Measurements from ENCODE around the gene STK25. TPM values are rescaled to one million over a fixed set of nuclear protein-coding genes. Genes with fewer than 3 reads are reported as not detected.

The STK25 gene
- total and polyA plus RNA-seq, 2 experiments from 2014 or later = 125 to 304 TPM

- Histone ChIP-seq H2AFZ (no peak overlapping the region), H3F3A (replicated peaks; ENCODE audit: low read depth) (no peaks in the 10 kb centered on the region), H3K27me3 (ENCODE audit: insufficient read depth) (no peaks in the 10 kb centered on the region), H3K27ac (ENCODE audit: low read depth) (no peak overlapping the region), H3K4me2 (no peak overlapping the region), H3K79me2 (replicated peaks; ENCODE audit: insufficient read depth) (no peaks in the 10 kb centered on the region), H3K4me3 (no peak overlapping the region), H3K9me2 (ENCODE audit: insufficient read depth) (no peaks in the 10 kb centered on the region), H3K4me1 (ENCODE audit: insufficient read depth) (no peaks in the 10 kb centered on the region), H3K36me3 (ENCODE audit: insufficient read depth) (no peaks in the 10 kb centered on the region), H4K20me1 (replicated peaks; ENCODE audit: insufficient read depth) (no peaks in the 10 kb centered on the region)
- no peak overlapping the region for H3K4me3 Mint-ChIP-seq
- no peak for ATAC-seq
- TF ChIP-seq JUNB (IDR thresholded peaks at IDR 0.05; ENCODE audit: unreplicated experiment) (no peak), CTCF (conservative IDR thresholded peaks at IDR 0.05; ENCODE audit: low read depth in 2 of 2) (no peak), CREB1 (CRISPR knock-in tag; IDR thresholded peaks at IDR 0.05; ENCODE audit: low read depth) (no peak), REST (IDR thresholded peaks at IDR 0.05; ENCODE audit: unreplicated experiment) (no peak), ZNF331 (CRISPR knock-in tag; IDR thresholded peaks at IDR 0.05; ENCODE audit: low read depth) (no peak), ETS1 (IDR thresholded peaks at IDR 0.05) (no peak), POLR2AphosphoS5 (IDR thresholded peaks at IDR 0.05; ENCODE audit: low read depth) (no peak), EZH2 (IDR thresholded peaks at IDR 0.05; ENCODE audit: low read depth, unreplicated experiment) (no peak), NANOG (IDR thresholded peaks at IDR 0.05; ENCODE audit: borderline replicate concordance) (no peak), EZH2phosphoT487 (IDR thresholded peaks at IDR 0.05; ENCODE audit: unreplicated experiment) (no peak), ZNF462 (CRISPR knock-in tag; IDR thresholded peaks at IDR 0.05) (no peak), ZNF114 (CRISPR knock-in tag; IDR thresholded peaks at IDR 0.05) (no peak), STAT1 (IDR thresholded peaks at IDR 0.05; ENCODE audit: unreplicated experiment) (no peak)
- H3K27me3 Mint-ChIP-seq (ENCODE audit: insufficient read depth, low read depth, poor library complexity) = peaks cover 8% of the 10 kb centered on the region
- no peak overlapping the region for H3K27ac Mint-ChIP-seq
- DNase-seq (ENCODE audit: low spot score) = no peak
- no peaks in the 10 kb centered on the region; the same call in 2 of the 3 replicates for H3K4me1 Mint-ChIP-seq
- no peaks in the 10 kb centered on the region; the same call in 2 of the 3 replicates for H3K9me3 Mint-ChIP-seq
- no peaks in the 10 kb centered on the region for H3K36me3 Mint-ChIP-seq (ENCODE audit: low read depth)
Observed at GRCh38 chr2:241485172-241485911, 23.0 kb downstream of the STK25 start.
